HepG2 (cell line): ENCODE results near the gene CACNB4. TPM values are rescaled to one million over a fixed set of nuclear protein-coding genes. Genes with fewer than 3 reads are reported as not detected.

Experiments
- ATAC-seq: fragments of 200-7000 bp; cut with Tn5 transposase; 3 replicates; pipeline ENCODE4 v1.9.1; 2020; ENCODE audit warnings: mild to moderate bottlenecking, moderate library complexity
- BruUV-seq: library from RNA; stranded (reverse); fragments of 400-500 nt; replicated peaks from 2 replicates; lab custom pipeline; 2021; lab: Mats Ljungman, UMichigan
- CTCF ChIA-PET: fragments of 300-600 bp; formaldehyde crosslinking; extraction: SDS; loops from one replicate; lab custom pipeline; 2021; ENCODE audit warnings: low total read pairs, inconsistent platforms, low intra/inter-chr PET ratio; lab: Yijun Ruan, JAX
- POLR2A ChIA-PET: fragments of 350-600 bp; sonication (Branson Sonifier 250); formaldehyde crosslinking; loops from one replicate; lab custom pipeline; 2020; ENCODE audit warnings: antibody characterized with exemption, inconsistent platforms; lab: Yijun Ruan, JAX
- DNase-seq: peaks from one replicate; pipeline ENCODE4 v3.0.0-alpha.2; 2015; ENCODE audit warnings: low spot score
- FAIRE-seq: peaks from 3 replicates; lab custom pipeline; 2011; peaks lifted over from hg19 to GRCh38; lab: Jason Lieb, UNC
- H2AFZ ChIP-seq: one replicate; pipeline ENCODE4 v1.6.1; 2011; ENCODE audit warnings: low read length, inconsistent platforms
- H3K27ac ChIP-seq: fragments of 300-600 bp; 3 replicates; pipeline ENCODE4 v1.8.0; 2011; ENCODE audit warnings: mixed run types, mild to moderate bottlenecking, mixed read lengths, low read length, inconsistent platforms; ENCODE audit not compliant: insufficient read depth; ENCODE audit errors: extremely low read length
- H3K27me3 ChIP-seq, 2 experiments: fragments of 200-600 bp in 1 of 2; 2 replicates in 1 of 2; 3 replicates in 1 of 2; pipeline versions ENCODE4 v1.6.0 to v1.8.0; 2011; ENCODE audit warnings: low read length in 2 of 2, mild to moderate bottlenecking in 2 of 2, moderate library complexity in 2 of 2, inconsistent platforms in 1 of 2; ENCODE audit not compliant: insufficient read depth in 2 of 2, control insufficient read depth in 1 of 2
- H3K36me3 ChIP-seq, 2 experiments: fragments of 200-600 bp in 1 of 2; replicated peaks in 1 of 2; 2 replicates in 1 of 2; 3 replicates in 1 of 2; pipeline versions ENCODE4 v1.5.1 to v1.8.0; 2011; ENCODE audit warnings: low read length in 2 of 2, inconsistent platforms in 1 of 2; ENCODE audit not compliant: insufficient read depth in 2 of 2, control insufficient read depth in 1 of 2
- H3K4me1 ChIP-seq: 2 replicates; pipeline ENCODE4 v1.5.1; 2012; ENCODE audit warnings: low read length, inconsistent platforms; ENCODE audit not compliant: insufficient read depth
- H3K4me2 ChIP-seq: 2 replicates; pipeline ENCODE4 v1.6.0; 2011; ENCODE audit warnings: low read depth, low read length, inconsistent platforms
- H3K4me3 ChIP-seq, 3 experiments: fragments of 200-600 bp in 1 of 3; sonication (generic), shearing (Covaris generic) in 1 of 3; replicated peaks in 1 of 3; 2 replicates each; pipeline ENCODE4 v1.5.1; 2011 to 2016; ENCODE audit warnings: low read length in 3 of 3, inconsistent platforms in 2 of 3, low read depth in 2 of 3, mild to moderate bottlenecking in 2 of 3, control low read depth in 1 of 3, mixed read lengths in 1 of 3; ENCODE audit not compliant: insufficient read depth in 1 of 3
- H3K79me2 ChIP-seq: one replicate; pipeline ENCODE4 v1.6.1; 2011; ENCODE audit warnings: low read length, inconsistent platforms; ENCODE audit not compliant: insufficient read depth
- H3K9ac ChIP-seq: 2 replicates; pipeline ENCODE4 v1.6.0; 2011; ENCODE audit warnings: mild to moderate bottlenecking, low read depth, low read length, inconsistent platforms; ENCODE audit not compliant: insufficient read depth
- H3K9me3 ChIP-seq: 2 replicates; pipeline ENCODE4 v1.5.1; 2012; ENCODE audit warnings: mild to moderate bottlenecking, low read length
- H4K20me1 ChIP-seq: 2 replicates; pipeline ENCODE4 v1.6.0; 2011; ENCODE audit warnings: inconsistent platforms, mild to moderate bottlenecking, low read length, moderate library complexity; ENCODE audit not compliant: insufficient read depth
- BCL6 ChIP-seq: IDR thresholded peaks from 2 replicates; pipeline ENCODE4 v1.6.1; 2016; ENCODE audit warnings: missing genetic modification reagents, missing compliant biosample characterization
- MAFF ChIP-seq: IDR thresholded peaks from 2 replicates; pipeline ENCODE4 v1.6.1; 2011; ENCODE audit warnings: low read depth, low read length, improper control_type of control experiment
- MBNL3 ChIP-seq: fragments of 250-450 bp; sonication (Bioruptor Pico); conservative IDR thresholded peaks from 2 replicates; pipeline ENCODE4 v1.8.0; 2022; ENCODE audit warnings: mild to moderate bottlenecking, inconsistent platforms
- ZMYM4 ChIP-seq: sonication (generic); formaldehyde crosslinking; IDR thresholded peaks from 2 replicates; pipeline ENCODE4 v1.8.1; 2023; ENCODE audit warnings: mild to moderate bottlenecking, missing genetic modification reagents
- WGBS: methylation state at CpG from one replicate; pipeline ENCODE4 v1.1.6; 2017; ENCODE audit warnings: low lambda C conversion rate; 5-methylcytosine and 5-hydroxymethylcytosine counted together
- in situ Hi-C: cut with HindIII; loops from 2 replicates; pipeline ENCODE4 v1.10.0; 2017; ENCODE audit warnings: low pct_unique_long_range_greater_than_20kb; ENCODE audit not compliant: extremely low pct_ligation_motif_present
- intact Hi-C: fragments of 100-400 bp; cut with micrococcal nuclease; formaldehyde crosslinking; loops from one replicate; pipeline ENCODE4 v1.10.0; 2022; ENCODE audit not compliant: unreplicated experiment
- polyA plus RNA-seq, 8 experiments: library from polyadenylated mRNA; depleted of rRNA in 3 of 8; stranded (reverse) in 7 of 8; unstranded in 1 of 8; fragments of >200 nt; fragmentation: Illumina TruSeq in 4 of 8; extraction: Trizol in 4 of 8; gene quantifications; 2 replicates each; pipeline versions ENCODE4 v1.2.1 to v1.2.3, GENCODE V29; 2011 to 2016; ENCODE audit warnings: low read depth in 4 of 8, missing spikeins in 1 of 8, mixed read lengths in 1 of 8; ENCODE audit not compliant: insufficient read depth in 1 of 8
- total RNA-seq, 5 experiments: library from RNA; depleted of rRNA; stranded (reverse); fragments of >200 nt; fragmentation: Illumina TruSeq; extraction: Trizol; gene quantifications; 2 replicates each; pipeline ENCODE4 v1.2.3, GENCODE V29; 2016; ENCODE audit warnings: low read depth in 1 of 5
- TF ChIP-seq, protein P1 (sequence below): sonication (generic); formaldehyde crosslinking; conservative IDR thresholded peaks from 2 replicates; pipeline ENCODE4 v1.8.0; 2022; ENCODE audit warnings: low read depth, missing genetic modification reagents
- TF ChIP-seq, protein P2 (sequence below): sonication (generic); formaldehyde crosslinking; IDR thresholded peaks from 2 replicates; pipeline ENCODE4 v1.4.0; 2020; ENCODE audit warnings: missing genetic modification reagents
- TF ChIP-seq, protein P3 (sequence below): sonication (generic); formaldehyde crosslinking; IDR thresholded peaks from 2 replicates; pipeline ENCODE4 v1.4.0; 2020; ENCODE audit warnings: mild to moderate bottlenecking, missing genetic modification reagents
- TF ChIP-seq, protein P4 (sequence below): IDR thresholded peaks from 2 replicates; pipeline ENCODE4 v1.6.1; 2018; ENCODE audit warnings: missing genetic modification reagents
- TF ChIP-seq, protein P5 (sequence below): sonication (generic); formaldehyde crosslinking; IDR thresholded peaks from 2 replicates; pipeline ENCODE4 v1.4.0; 2020; ENCODE audit warnings: missing genetic modification reagents

CACNB4 gene
- total and polyA plus RNA-seq, 2 of the 13 experiments (the other 11 are each of a cell fraction or from before 2014, with no cell fraction given): 5.1 to 14.3 TPM

DNA sequence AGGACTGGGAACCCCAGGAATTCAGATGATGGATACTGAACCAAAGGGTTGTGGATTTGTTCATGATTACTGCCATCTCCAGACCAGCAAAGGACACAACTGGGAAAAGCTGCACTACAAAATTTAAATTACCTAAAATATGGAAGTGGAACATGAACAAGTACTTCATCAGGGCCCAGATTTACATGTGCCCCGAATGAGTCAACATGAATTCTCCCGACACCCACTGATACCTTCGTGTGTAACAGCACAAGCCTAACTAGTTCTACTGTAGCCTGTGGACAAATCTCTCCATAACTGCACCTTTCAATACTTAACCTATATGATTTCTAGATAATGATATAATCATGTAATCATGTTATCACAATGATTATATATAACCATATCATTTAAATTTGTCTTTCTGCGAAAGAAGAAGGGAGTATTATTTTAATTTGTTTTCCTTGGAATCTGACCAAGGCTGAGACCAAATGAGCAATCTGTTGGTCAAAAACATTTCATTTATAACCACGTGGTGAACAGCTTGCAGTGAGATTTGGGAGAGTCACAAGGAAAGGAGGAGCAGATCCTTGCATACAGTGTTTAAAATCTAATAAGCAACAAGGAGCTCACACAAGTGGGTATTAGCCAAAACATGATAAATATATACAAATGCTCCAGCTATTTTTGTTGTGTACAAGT is 70.5 kb downstream of the CACNB4 start:
- ATAC-seq: no peak
- CTCF ChIA-PET: no interaction called here
- 42% methylated on average over 5 of the region's 5 CpGs for whole genome bisulfite sequencing
- Histone ChIP-seq H2AFZ (no peak overlapping the region), H3K79me2 (no peaks in the 10 kb centered on the region), H3K36me3 (no peaks in the 10 kb centered on the region), H3K4me1 (peaks cover 10% of the 10 kb centered on the region; the same call in 1 of the 2 replicates), H3K27me3 (peaks cover 0 to 17% of the 10 kb centered on the region in 2 experiments; a peak in 1 of 5 replicates), H3K4me3 (no peak overlapping the region), H3K9me3 (no peaks in the 10 kb centered on the region), H4K20me1 (no peaks in the 10 kb centered on the region), H3K4me2 (no peak overlapping the region), H3K9ac (no peak overlapping the region), H3K27ac (no peak overlapping the region)
- no TSS peak for BruUV-seq
- in situ Hi-C loops (loop anchor here (25.0 kb wide), 1 partner anchor 1459 kb away; the partner anchor contains the start of gene RPRM), intact Hi-C loops (loop anchor here (5.0 to 10.0 kb wide), 4 partner anchors 201 to 556 kb away; partner anchors contain the start of gene ARL5A)
- FAIRE-seq: no peak
- POLR2A ChIA-PET: no interaction called here
- no peak for DNase-seq
- TF ChIP-seq, protein P1, sequence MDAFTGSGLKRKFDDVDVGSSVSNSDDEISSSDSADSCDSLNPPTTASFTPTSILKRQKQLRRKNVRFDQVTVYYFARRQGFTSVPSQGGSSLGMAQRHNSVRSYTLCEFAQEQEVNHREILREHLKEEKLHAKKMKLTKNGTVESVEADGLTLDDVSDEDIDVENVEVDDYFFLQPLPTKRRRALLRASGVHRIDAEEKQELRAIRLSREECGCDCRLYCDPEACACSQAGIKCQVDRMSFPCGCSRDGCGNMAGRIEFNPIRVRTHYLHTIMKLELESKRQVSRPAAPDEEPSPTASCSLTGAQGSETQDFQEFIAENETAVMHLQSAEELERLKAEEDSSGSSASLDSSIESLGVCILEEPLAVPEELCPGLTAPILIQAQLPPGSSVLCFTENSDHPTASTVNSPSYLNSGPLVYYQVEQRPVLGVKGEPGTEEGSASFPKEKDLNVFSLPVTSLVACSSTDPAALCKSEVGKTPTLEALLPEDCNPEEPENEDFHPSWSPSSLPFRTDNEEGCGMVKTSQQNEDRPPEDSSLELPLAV: no peak
- no peak for TF ChIP-seq MAFF
- no peak for TF ChIP-seq MBNL3 (CRISPR knock-in tag)
- no peak for TF ChIP-seq BCL6 (CRISPR knock-in tag)
- TF ChIP-seq, protein P2, sequence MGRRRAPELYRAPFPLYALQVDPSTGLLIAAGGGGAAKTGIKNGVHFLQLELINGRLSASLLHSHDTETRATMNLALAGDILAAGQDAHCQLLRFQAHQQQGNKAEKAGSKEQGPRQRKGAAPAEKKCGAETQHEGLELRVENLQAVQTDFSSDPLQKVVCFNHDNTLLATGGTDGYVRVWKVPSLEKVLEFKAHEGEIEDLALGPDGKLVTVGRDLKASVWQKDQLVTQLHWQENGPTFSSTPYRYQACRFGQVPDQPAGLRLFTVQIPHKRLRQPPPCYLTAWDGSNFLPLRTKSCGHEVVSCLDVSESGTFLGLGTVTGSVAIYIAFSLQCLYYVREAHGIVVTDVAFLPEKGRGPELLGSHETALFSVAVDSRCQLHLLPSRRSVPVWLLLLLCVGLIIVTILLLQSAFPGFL (CRISPR knock-in tag): no peak
- TF ChIP-seq ZMYM4 (CRISPR knock-in tag): no peak
- TF ChIP-seq, protein P3, sequence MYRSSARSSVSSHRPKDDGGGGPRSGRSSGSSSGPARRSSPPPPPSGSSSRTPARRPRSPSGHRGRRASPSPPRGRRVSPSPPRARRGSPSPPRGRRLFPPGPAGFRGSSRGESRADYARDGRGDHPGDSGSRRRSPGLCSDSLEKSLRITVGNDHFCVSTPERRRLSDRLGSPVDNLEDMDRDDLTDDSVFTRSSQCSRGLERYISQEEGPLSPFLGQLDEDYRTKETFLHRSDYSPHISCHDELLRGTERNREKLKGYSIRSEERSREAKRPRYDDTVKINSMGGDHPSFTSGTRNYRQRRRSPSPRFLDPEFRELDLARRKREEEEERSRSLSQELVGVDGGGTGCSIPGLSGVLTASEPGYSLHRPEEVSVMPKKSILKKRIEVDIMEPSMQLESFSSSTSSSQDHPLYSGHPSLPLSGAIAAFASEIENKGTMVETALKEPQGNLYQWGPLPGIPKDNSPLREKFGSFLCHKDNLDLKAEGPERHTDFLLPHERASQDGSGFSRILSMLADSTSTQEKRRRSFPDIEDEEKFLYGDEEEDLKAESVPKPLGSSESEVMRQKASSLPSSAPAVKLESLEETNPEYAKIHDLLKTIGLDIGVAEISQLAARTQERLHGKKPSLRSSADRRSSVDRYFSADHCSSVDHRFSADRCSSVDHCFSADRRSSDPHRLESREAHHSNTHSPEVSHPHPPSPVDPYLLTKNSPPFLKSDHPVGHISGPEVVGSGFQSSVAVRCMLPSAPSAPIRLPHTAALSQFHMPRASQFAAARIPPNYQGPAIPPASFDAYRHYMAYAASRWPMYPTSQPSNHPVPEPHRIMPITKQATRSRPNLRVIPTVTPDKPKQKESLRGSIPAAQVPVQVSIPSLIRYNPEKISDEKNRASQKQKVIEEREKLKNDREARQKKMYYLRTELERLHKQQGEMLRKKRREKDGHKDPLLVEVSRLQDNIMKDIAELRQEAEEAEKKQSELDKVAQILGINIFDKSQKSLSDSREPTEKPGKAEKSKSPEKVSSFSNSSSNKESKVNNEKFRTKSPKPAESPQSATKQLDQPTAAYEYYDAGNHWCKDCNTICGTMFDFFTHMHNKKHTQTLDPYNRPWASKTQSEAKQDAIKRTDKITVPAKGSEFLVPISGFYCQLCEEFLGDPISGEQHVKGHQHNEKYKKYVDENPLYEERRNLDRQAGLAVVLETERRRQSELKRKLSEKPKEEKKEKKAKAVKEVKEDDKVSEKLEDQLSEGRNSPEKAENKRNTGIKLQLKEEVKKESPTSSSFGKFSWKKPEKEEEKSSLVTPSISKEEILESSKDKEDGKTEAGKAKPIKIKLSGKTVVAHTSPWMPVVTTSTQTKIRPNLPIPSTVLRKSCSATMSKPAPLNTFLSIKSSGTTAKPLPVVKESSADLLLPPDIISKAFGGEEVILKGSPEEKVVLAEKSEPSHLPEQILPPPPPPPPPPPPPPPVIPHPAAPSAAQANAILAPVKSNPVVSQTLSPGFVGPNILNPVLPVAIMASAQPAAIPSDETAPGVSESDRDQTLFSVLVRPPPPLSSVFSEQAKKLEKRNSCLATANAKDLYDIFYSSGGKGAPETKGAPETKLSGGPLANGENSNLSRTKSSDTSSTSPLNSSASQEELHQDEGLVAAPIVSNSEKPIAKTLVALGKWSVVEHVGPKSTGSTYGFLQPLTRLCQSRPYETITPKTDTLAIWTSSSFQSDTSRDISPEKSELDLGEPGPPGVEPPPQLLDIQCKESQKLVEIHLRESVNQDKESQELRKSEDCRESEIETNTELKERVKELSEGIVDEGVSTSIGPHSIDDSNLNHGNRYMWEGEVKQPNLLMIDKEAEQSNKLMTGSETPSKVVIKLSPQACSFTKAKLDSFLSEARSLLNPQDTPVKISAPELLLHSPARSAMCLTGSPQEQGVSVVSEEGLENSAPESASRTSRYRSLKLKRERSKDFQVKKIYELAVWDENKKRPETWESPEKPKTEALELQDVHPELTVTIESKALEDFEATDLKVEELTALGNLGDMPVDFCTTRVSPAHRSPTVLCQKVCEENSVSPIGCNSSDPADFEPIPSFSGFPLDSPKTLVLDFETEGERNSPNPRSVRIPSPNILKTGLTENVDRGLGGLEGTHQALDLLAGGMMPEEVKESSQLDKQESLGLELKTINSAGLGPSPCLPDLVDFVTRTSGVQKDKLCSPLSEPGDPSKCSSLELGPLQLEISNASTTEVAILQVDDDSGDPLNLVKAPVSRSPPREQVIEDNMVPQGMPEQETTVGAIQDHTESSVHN (CRISPR knock-in tag): no peak
- TF ChIP-seq, protein P4, sequence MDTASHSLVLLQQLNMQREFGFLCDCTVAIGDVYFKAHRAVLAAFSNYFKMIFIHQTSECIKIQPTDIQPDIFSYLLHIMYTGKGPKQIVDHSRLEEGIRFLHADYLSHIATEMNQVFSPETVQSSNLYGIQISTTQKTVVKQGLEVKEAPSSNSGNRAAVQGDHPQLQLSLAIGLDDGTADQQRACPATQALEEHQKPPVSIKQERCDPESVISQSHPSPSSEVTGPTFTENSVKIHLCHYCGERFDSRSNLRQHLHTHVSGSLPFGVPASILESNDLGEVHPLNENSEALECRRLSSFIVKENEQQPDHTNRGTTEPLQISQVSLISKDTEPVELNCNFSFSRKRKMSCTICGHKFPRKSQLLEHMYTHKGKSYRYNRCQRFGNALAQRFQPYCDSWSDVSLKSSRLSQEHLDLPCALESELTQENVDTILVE (CRISPR knock-in tag): no peak
- TF ChIP-seq, protein P5, sequence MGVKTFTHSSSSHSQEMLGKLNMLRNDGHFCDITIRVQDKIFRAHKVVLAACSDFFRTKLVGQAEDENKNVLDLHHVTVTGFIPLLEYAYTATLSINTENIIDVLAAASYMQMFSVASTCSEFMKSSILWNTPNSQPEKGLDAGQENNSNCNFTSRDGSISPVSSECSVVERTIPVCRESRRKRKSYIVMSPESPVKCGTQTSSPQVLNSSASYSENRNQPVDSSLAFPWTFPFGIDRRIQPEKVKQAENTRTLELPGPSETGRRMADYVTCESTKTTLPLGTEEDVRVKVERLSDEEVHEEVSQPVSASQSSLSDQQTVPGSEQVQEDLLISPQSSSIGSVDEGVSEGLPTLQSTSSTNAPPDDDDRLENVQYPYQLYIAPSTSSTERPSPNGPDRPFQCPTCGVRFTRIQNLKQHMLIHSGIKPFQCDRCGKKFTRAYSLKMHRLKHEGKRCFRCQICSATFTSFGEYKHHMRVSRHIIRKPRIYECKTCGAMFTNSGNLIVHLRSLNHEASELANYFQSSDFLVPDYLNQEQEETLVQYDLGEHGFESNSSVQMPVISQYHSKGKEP: no peak
